Left ventricle myocardium superior (tissue), 1 donor: ENCODE measurements around the gene APBA2. TPM values are rescaled to one million over a fixed set of nuclear protein-coding genes. Genes with fewer than 3 reads are reported as not detected.

Experiments
- ATAC-seq: fragments of 200-7000 bp; cut with Tn5 transposase; one replicate; pipeline ENCODE4 v1.9.1; 2020; ENCODE audit warnings: mild to moderate bottlenecking, moderate library complexity
- DNase-seq: peaks from one replicate; pipeline ENCODE4 v3.0.0-alpha.2; 2020
- intact Hi-C: fragments of 100-400 bp; cut with micrococcal nuclease; formaldehyde crosslinking; loops from one replicate; pipeline ENCODE4 v1.11.0; 2022
- total RNA-seq: library from RNA; stranded (reverse); fragmentation: NEBNext Ultra II Directional; extraction: Animal tissue kit (Norgen Biotek cat#: 25700); gene quantifications from one replicate; pipeline ENCODE4 v1.2.1, GENCODE V29; 2021
- donor health status: DM: no; HTN: yes; CAD: no; lungs with severe emphysema.

APBA2 gene
- total RNA-seq, 1 donor from 2014 or later, result 1.2 TPM

GRCh38 chr15:28891588-28891987, 5.8 kb downstream of the APBA2 start:
- no peak for ATAC-seq
- intact Hi-C loops, result no loop called here
- DNase-seq, result no peak

- DNase-seq (no peak), ATAC-seq (no peak)
- intact Hi-C loops, result no loop called here
These were observed 7.2 kb downstream of the APBA2 start for GRCh38 chr15:28892789-28893610.

- DNase-seq (no peak), ATAC-seq (no peak)
- intact Hi-C loops, result no loop called here
These were observed 8.9 kb downstream of the APBA2 start for GRCh38 chr15:28894631-28895030.

- intact Hi-C loops, result no loop called here
- ATAC-seq (no peak), DNase-seq (no peak)
These were observed 9.4 kb downstream of the APBA2 start for GRCh38 chr15:28895146-28895545.

- DNase-seq (no peak), ATAC-seq (no peak)
- intact Hi-C loops, result no loop called here
These were observed 9.8 kb downstream of the APBA2 start for GRCh38 chr15:28895566-28895965.

- no peak for ATAC-seq
- intact Hi-C loops, result no loop called here
- no peak for DNase-seq
These were observed 11.2 kb downstream of the APBA2 start for GRCh38 chr15:28896951-28897350.

- ATAC-seq (no peak), DNase-seq (no peak)
- intact Hi-C loops, result no loop called here
These were observed 12.2 kb downstream of the APBA2 start for GRCh38 chr15:28897861-28898585.

GRCh38 chr15:28899061-28899738, 13.4 kb downstream of the APBA2 start:
- no peak for DNase-seq
- intact Hi-C loops, result no loop called here

GRCh38 chr15:28900041-28900891, 14.5 kb downstream of the APBA2 start:
- intact Hi-C loops, result no loop called here
- DNase-seq, result no peak
- ATAC-seq, result no peak

More at GRCh38 chr15:28899061-28899738, 13.4 kb downstream of the APBA2 start:
- ATAC-seq, result no peak

GRCh38 chr15:28900892-28901586, 15.3 kb downstream of the APBA2 start:
- intact Hi-C loops, result no loop called here
- DNase-seq, result no peak
- no peak for ATAC-seq

- DNase-seq (no peak), ATAC-seq (no peak)
- intact Hi-C loops, result no loop called here
These were observed 15.8 kb downstream of the APBA2 start for GRCh38 chr15:28901587-28901980.

GRCh38 chr15:28901987-28902745, 16.4 kb downstream of the APBA2 start:
- intact Hi-C loops, result no loop called here
- ATAC-seq (no peak), DNase-seq (no peak)

GRCh38 chr15:28902856-28903255, 17.1 kb downstream of the APBA2 start:
- ATAC-seq (no peak), DNase-seq (no peak)
- intact Hi-C loops, result no loop called here

GRCh38 chr15:28903555-28903954, 17.8 kb downstream of the APBA2 start:
- no peak for ATAC-seq
- intact Hi-C loops, result no loop called here
- DNase-seq, result no peak

GRCh38 chr15:28904003-28904402, 18.2 kb downstream of the APBA2 start:
- intact Hi-C loops, result no loop called here
- DNase-seq, result no peak
- ATAC-seq, result no peak

GRCh38 chr15:28904541-28905315, 19.0 kb downstream of the APBA2 start:
- intact Hi-C loops, result no loop called here
- ATAC-seq, result no peak
- no peak for DNase-seq

- no peak for DNase-seq
- intact Hi-C loops, result no loop called here
- no peak for ATAC-seq
These were observed 21.7 kb downstream of the APBA2 start for GRCh38 chr15:28907338-28907960.
